Middle frontal gyrus (tissue), 1 donor: ENCODE data around the gene MEAK7.

Source experiments
- DNase-seq: peaks from one replicate; pipeline ENCODE4 v3.0.0-alpha.2; 2015; ENCODE audit warnings: low spot score; ENCODE audit errors: extremely low spot score

The MEAK7 gene

GRCh38 chr16:84471316-84471715 lies 33.1 kb downstream of the MEAK7 start:
- no peak for DNase-seq

- DNase-seq: no peak
These were observed 36.8 kb downstream of the MEAK7 start for GRCh38 chr16:84467709-84468108.

- no peak for DNase-seq
These were observed 37.2 kb downstream of the MEAK7 start for GRCh38 chr16:84467256-84467655.

GRCh38 chr16:84466692-84467091 lies 37.8 kb downstream of the MEAK7 start:
- no peak for DNase-seq

- no peak for DNase-seq
These were observed 39.3 kb downstream of the MEAK7 start for GRCh38 chr16:84465154-84465553.

GRCh38 chr16:84464116-84464515 lies 40.3 kb downstream of the MEAK7 start:
- DNase-seq: no peak

- DNase-seq: no peak
These were observed 41.2 kb downstream of the MEAK7 start for GRCh38 chr16:84463221-84463620.

- no peak for DNase-seq
These were observed 41.9 kb downstream of the MEAK7 start for GRCh38 chr16:84462296-84463210.

- DNase-seq: no peak
These were observed 42.8 kb downstream of the MEAK7 start for GRCh38 chr16:84461413-84462295.

- DNase-seq: no peak
These were observed 43.4 kb downstream of the MEAK7 start for GRCh38 chr16:84461029-84461412.

GRCh38 chr16:84460406-84461028 lies 43.9 kb downstream of the MEAK7 start:
- no peak for DNase-seq

GRCh38 chr16:84459941-84460405 lies 44.5 kb downstream of the MEAK7 start:
- DNase-seq: no peak

GRCh38 chr16:84459533-84459894 lies 44.9 kb downstream of the MEAK7 start:
- no peak for DNase-seq

GRCh38 chr16:84458606-84459532 lies 45.6 kb downstream of the MEAK7 start:
- DNase-seq: no peak

GRCh38 chr16:84455031-84455430 lies 49.4 kb downstream of the MEAK7 start:
- DNase-seq: no peak
